Endothelial cell (in vitro differentiated cells): ENCODE data around the gene NHLRC2. TPM values are rescaled to one million over a fixed set of nuclear protein-coding genes. Genes with fewer than 3 reads are reported as not detected.

Source experiments
- DNase-seq: peaks from one replicate; pipeline ENCODE4 v3.0.0; 2021; ENCODE audit warnings: low spot score
- H3K27ac Mint-ChIP-seq: one replicate; pipeline ENCODE4 v1.8.0; 2021; ENCODE audit warnings: mixed read lengths, inconsistent platforms; ENCODE audit not compliant: unreplicated experiment
- H3K27me3 Mint-ChIP-seq: one replicate; pipeline ENCODE4 v1.8.0; 2021; ENCODE audit warnings: mild to moderate bottlenecking, moderate library complexity, mixed read lengths, inconsistent platforms; ENCODE audit not compliant: unreplicated experiment
- H3K36me3 Mint-ChIP-seq: one replicate; pipeline ENCODE4 v1.8.0; 2021; ENCODE audit warnings: mild to moderate bottlenecking, low read depth, mixed read lengths, inconsistent platforms; ENCODE audit not compliant: unreplicated experiment
- H3K4me1 Mint-ChIP-seq: one replicate; pipeline ENCODE4 v1.8.0; 2021; ENCODE audit warnings: mild to moderate bottlenecking, mixed read lengths, inconsistent platforms; ENCODE audit not compliant: unreplicated experiment
- H3K4me3 Mint-ChIP-seq: one replicate; pipeline ENCODE4 v1.8.0; 2021; ENCODE audit warnings: mild to moderate bottlenecking, mixed read lengths, inconsistent platforms; ENCODE audit not compliant: unreplicated experiment
- H3K9me3 Mint-ChIP-seq: one replicate; pipeline ENCODE4 v1.8.0; 2021; ENCODE audit warnings: mixed read lengths, inconsistent platforms; ENCODE audit not compliant: unreplicated experiment
- CTCF ChIP-seq: fragments of 200-600 bp; sonication (generic); IDR thresholded peaks from one replicate; pipeline ENCODE4 v1.5.0; 2021; ENCODE audit warnings: antibody characterized with exemption; ENCODE audit not compliant: unreplicated experiment
- total RNA-seq: library from RNA; stranded (reverse); fragmentation: NEBNext Ultra II Directional; extraction: Animal tissue kit (Norgen Biotek cat#: 25700); gene quantifications from one replicate; pipeline ENCODE4 v1.2.1, GENCODE V29; 2021; ENCODE audit not compliant: unreplicated experiment

Gene NHLRC2
- total RNA-seq, 1 donor from 2014 or later = 22.5 TPM

GRCh38 chr10:113853578-113854012, 866 bp upstream of the NHLRC2 start:
- Mint-ChIP-seq H3K27ac (peak overlapping the region; percentile 84), H3K27me3 (peaks cover 1% of the 10 kb centered on the region), H3K4me3 (peak overlapping the region; percentile 98), H3K36me3 (no peaks in the 10 kb centered on the region), H3K4me1 (peaks cover 19% of the 10 kb centered on the region), H3K9me3 (no peaks in the 10 kb centered on the region)
- no peak for TF ChIP-seq CTCF
- no peak for DNase-seq

- peak overlapping the region; percentile 99 for H3K27ac Mint-ChIP-seq
- peaks cover 3% of the 10 kb centered on the region for H3K36me3 Mint-ChIP-seq
- TF ChIP-seq CTCF = no peak
- peak overlapping the region; percentile 98 for H3K4me3 Mint-ChIP-seq
- H3K9me3 Mint-ChIP-seq = no peaks in the 10 kb centered on the region
- DNase-seq = peak; percentile 63
- H3K27me3 Mint-ChIP-seq = no peaks in the 10 kb centered on the region
- peaks cover 19% of the 10 kb centered on the region for H3K4me1 Mint-ChIP-seq
Measured at GRCh38 chr10:113854761-113855588, 514 bp downstream of the NHLRC2 start.

GRCh38 chr10:113856563-113856962, 2.1 kb downstream of the NHLRC2 start:
- H3K4me3 Mint-ChIP-seq = no peak overlapping the region
- peaks cover 7% of the 10 kb centered on the region for H3K36me3 Mint-ChIP-seq
- H3K4me1 Mint-ChIP-seq = peaks cover 19% of the 10 kb centered on the region
- DNase-seq = no peak
- H3K27me3 Mint-ChIP-seq = no peaks in the 10 kb centered on the region
- H3K27ac Mint-ChIP-seq = no peak overlapping the region
- H3K9me3 Mint-ChIP-seq = no peaks in the 10 kb centered on the region
- no peak for TF ChIP-seq CTCF

- H3K27ac Mint-ChIP-seq = no peak overlapping the region
- H3K4me3 Mint-ChIP-seq = no peak overlapping the region
- H3K9me3 Mint-ChIP-seq = no peaks in the 10 kb centered on the region
- peaks cover 7% of the 10 kb centered on the region for H3K36me3 Mint-ChIP-seq
- no peaks in the 10 kb centered on the region for H3K27me3 Mint-ChIP-seq
- DNase-seq = no peak
- no peak for TF ChIP-seq CTCF
- peaks cover 19% of the 10 kb centered on the region for H3K4me1 Mint-ChIP-seq
Measured at GRCh38 chr10:113857210-113857609, 2.7 kb downstream of the NHLRC2 start.

GRCh38 chr10:113858541-113858940, 4.1 kb downstream of the NHLRC2 start:
- Mint-ChIP-seq H3K9me3 (no peaks in the 10 kb centered on the region), H3K27me3 (no peaks in the 10 kb centered on the region), H3K4me3 (no peak overlapping the region), H3K36me3 (peaks cover 7% of the 10 kb centered on the region), H3K4me1 (peaks cover 17% of the 10 kb centered on the region), H3K27ac (no peak overlapping the region)
- no peak for TF ChIP-seq CTCF
- DNase-seq = no peak
